Gastrocnemius medialis (tissue), 4 donors: ENCODE results near the gene ROM1. TPM values are rescaled to one million over a fixed set of nuclear protein-coding genes. Genes with fewer than 3 reads are reported as not detected.

ENCODE experiments used
- ATAC-seq, 2 donors: fragments of 150-250 bp; one replicate each; pipeline ENCODE4 v1.9.1; 2016
- DNase-seq, 2 donors: peaks; one replicate each; pipeline ENCODE4 v3.0.0-alpha.2; 2019
- H3K27ac ChIP-seq, 4 donors: fragments of 200-600 bp; sonication (generic); 1 replicate in 1 of 4; 2 replicates in 3 of 4; pipeline ENCODE4 v1.5.1; 2016 to 2018; ENCODE audit warnings: mild to moderate bottlenecking in 2 of 4, moderate library complexity in 1 of 4
- H3K27me3 ChIP-seq, 3 donors: fragments of 200-600 bp; sonication (generic) in 2 of 3; 1 replicate in 1 of 3; 2 replicates in 2 of 3; pipeline versions ENCODE4 v1.5.1 to v1.6.0; 2016 to 2019; ENCODE audit warnings: mild to moderate bottlenecking in 1 of 3, moderate library complexity in 1 of 3
- H3K36me3 ChIP-seq, 2 donors: fragments of 200-600 bp; sonication (generic) in 1 of 2; one replicate each; pipeline ENCODE4 v1.5.1; 2017 to 2018
- H3K4me1 ChIP-seq, 2 donors: fragments of 200-600 bp; sonication (generic) in 1 of 2; one replicate each; pipeline ENCODE4 v1.5.1; 2016 to 2017; ENCODE audit warnings: mild to moderate bottlenecking in 2 of 2
- H3K4me3 ChIP-seq, 4 donors: fragments of 200-600 bp; sonication (generic) in 3 of 4; 1 replicate in 1 of 4; 2 replicates in 3 of 4; pipeline ENCODE4 v1.5.1; 2016 to 2019; ENCODE audit warnings: mild to moderate bottlenecking in 2 of 4
- H3K9me3 ChIP-seq, 3 donors: fragments of 200-600 bp; sonication (generic) in 2 of 3; 1 replicate in 1 of 3; 2 replicates in 2 of 3; pipeline ENCODE4 v1.5.1; 2016 to 2019
- CTCF ChIP-seq, 5 experiments: fragments of 450-650 bp in 3 of 5; fragments of 200-600 bp in 2 of 5; sonication (generic) in 2 of 5; IDR thresholded peaks in 4 of 5; conservative IDR thresholded peaks in 1 of 5; 1 replicate in 4 of 5; 2 replicates in 1 of 5; pipeline ENCODE4 v1.5.1; 2016 to 2019; ENCODE audit warnings: antibody characterized with exemption in 5 of 5, mild to moderate bottlenecking in 3 of 5, moderate library complexity in 3 of 5
- POLR2A ChIP-seq, 2 donors: fragments of 450-650 bp; IDR thresholded peaks; one replicate each; pipeline ENCODE4 v1.6.1; 2017; ENCODE audit warnings: antibody characterized with exemption in 2 of 2, mild to moderate bottlenecking in 2 of 2, moderate library complexity in 2 of 2
- in situ Hi-C, 4 donors: fragments of 200-750 bp; cut with MboI; loops; one replicate each; pipeline versions ENCODE4 v1.15.0 to v1.8.0; 2017; ENCODE audit warnings: low sequenced_read_pairs in 4 of 4
- intact Hi-C: fragments of 100-400 bp; cut with DNase I; formaldehyde crosslinking; loops from one replicate; pipeline ENCODE4 v1.15.1; 2023; ENCODE audit warnings: low total_unique reads
- total RNA-seq, 4 donors: library from RNA; depleted of rRNA; stranded (reverse); fragments of >200 nt; gene quantifications; one replicate each; pipeline versions ENCODE4 v1.1.0 to v1.2.3, GENCODE V29; 2016

ROM1 gene
- total RNA-seq, 4 donors from 2014 or later: 1.6 to 3.7 (median 2.7) TPM

GRCh38 chr11:62602141-62603071 is 10.7 kb upstream of the ROM1 start:
- Histone ChIP-seq H3K9me3 (no peaks in the 10 kb centered on the region), H3K27me3 (no peaks in the 10 kb centered on the region), H3K4me3 (peak overlapping the region; percentile 84 to 99 (median 98)), H3K4me1 (peaks cover 17 to 29% of the 10 kb centered on the region in 2 donors), H3K27ac (peak overlapping the region; percentile 87 to 97 (median 94)), H3K36me3 (peaks cover 0 to 30% of the 10 kb centered on the region in 2 donors)
- in situ Hi-C loops (loop anchor here in 1 of 4 donors (25.0 kb wide), 1 partner anchor 110 kb away; the partner anchor contains the start of genes BSCL2 and GNG3), intact Hi-C loops (loop anchor here (1.0 to 5.0 kb wide), 6 partner anchors 10 to 205 kb away; partner anchors contain the start of genes BSCL2, EML3, GNG3 and UBXN1)
- ATAC-seq (peak; percentile 62 to 71), DNase-seq (peak; percentile 62 to 65)
- TF ChIP-seq POLR2A (IDR thresholded peaks at IDR 0.05) (peak; percentile 37 to 41), CTCF (IDR thresholded peaks at IDR 0.05 in 4 of 5, conservative IDR thresholded peaks at IDR 0.05 in 1 of 5) (peak in 4 of 5 experiments; percentile 14 to 47 (median 16))

GRCh38 chr11:62603072-62603408 is 10.0 kb upstream of the ROM1 start:
- in situ Hi-C loops (loop anchor here in 1 of 4 donors (25.0 kb wide), 1 partner anchor 109 kb away; the partner anchor contains the start of genes BSCL2 and GNG3), intact Hi-C loops (loop anchor here (5.0 kb wide), 5 partner anchors 41 to 206 kb away; partner anchors contain the start of genes BSCL2, GNG3 and UBXN1)
- no peaks in the 10 kb centered on the region for H3K9me3 ChIP-seq
- TF ChIP-seq POLR2A (IDR thresholded peaks at IDR 0.05) (no peak), CTCF (IDR thresholded peaks at IDR 0.05 in 4 of 5, conservative IDR thresholded peaks at IDR 0.05 in 1 of 5) (no peak)
- H3K36me3 ChIP-seq: peaks cover 0 to 24% of the 10 kb centered on the region in 2 donors
- no peak for ATAC-seq
- peak overlapping the region; percentile 87 to 97 (median 94) for H3K27ac ChIP-seq
- H3K27me3 ChIP-seq: no peaks in the 10 kb centered on the region
- H3K4me3 ChIP-seq: peak overlapping the region; percentile 84 to 99 (median 98)
- no peak for DNase-seq
- peaks cover 17 to 29% of the 10 kb centered on the region in 2 donors for H3K4me1 ChIP-seq

- in situ Hi-C loops: loop anchor here in 1 of 4 donors (25.0 kb wide), 1 partner anchor 108 kb away; the partner anchor contains the start of genes BSCL2 and GNG3
- TF ChIP-seq CTCF (IDR thresholded peaks at IDR 0.05 in 4 of 5, conservative IDR thresholded peaks at IDR 0.05 in 1 of 5): no peak
- TF ChIP-seq POLR2A (IDR thresholded peaks at IDR 0.05): no peak
Observed at GRCh38 chr11:62603776-62604299, 9.2 kb upstream of the ROM1 start.

GRCh38 chr11:62604460-62605120 is 8.5 kb upstream of the ROM1 start:
- TF ChIP-seq CTCF (IDR thresholded peaks at IDR 0.05 in 4 of 5, conservative IDR thresholded peaks at IDR 0.05 in 1 of 5) (no peak), POLR2A (IDR thresholded peaks at IDR 0.05) (no peak)
- DNase-seq (no peak), ATAC-seq (no peak)
- peaks cover 13 to 16% of the 10 kb centered on the region in 2 donors for H3K4me1 ChIP-seq
- H3K9me3 ChIP-seq: no peaks in the 10 kb centered on the region
- intact Hi-C loops: loop anchor here (5.0 kb wide), 5 partner anchors 42 to 207 kb away; partner anchors contain the start of genes BSCL2, GNG3 and UBXN1
- H3K27ac ChIP-seq: no peak overlapping the region
- no peaks in the 10 kb centered on the region for H3K27me3 ChIP-seq
- H3K36me3 ChIP-seq: peaks cover 0 to 15% of the 10 kb centered on the region in 2 donors
- H3K4me3 ChIP-seq: no peak overlapping the region
- in situ Hi-C loops: loop anchor here in 1 of 4 donors (25.0 kb wide), 1 partner anchor 108 kb away; the partner anchor contains the start of genes BSCL2 and GNG3

More at GRCh38 chr11:62603776-62604299, 9.2 kb upstream of the ROM1 start:
- Histone ChIP-seq H3K4me3 (no peak overlapping the region), H3K36me3 (peaks cover 0 to 16% of the 10 kb centered on the region in 2 donors), H3K27ac (no peak overlapping the region), H3K9me3 (no peaks in the 10 kb centered on the region), H3K4me1 (peaks cover 17 to 23% of the 10 kb centered on the region in 2 donors), H3K27me3 (no peaks in the 10 kb centered on the region)
- intact Hi-C loops: loop anchor here (5.0 kb wide), 5 partner anchors 42 to 207 kb away; partner anchors contain the start of genes BSCL2, GNG3 and UBXN1
- ATAC-seq (no peak), DNase-seq (no peak)
